GM20000 (cell line): Measurements from ENCODE around the gene POF1B.

Experiments
- DNase-seq: peaks from one replicate; pipeline ENCODE4 v3.0.0; 2012; ENCODE audit warnings: low spot score
- CTCF ChIP-seq: IDR thresholded peaks from 2 replicates; pipeline ENCODE4 v1.5.1; 2012; ENCODE audit warnings: mild to moderate bottlenecking, control low read depth; ENCODE audit errors: extremely low read depth, missing control alignments

The POF1B gene

GRCh38 chrX:85379174-85379907 lies at the start of gene POF1B:
Gene POF1B, minus strand, starts transcription at chrX:85379665. Its CDS starts 211 bp downstream, at chrX:85379454.
- no peak for DNase-seq
- no peak for TF ChIP-seq CTCF

- no peak for DNase-seq
- no peak for TF ChIP-seq CTCF
Observed at GRCh38 chrX:85429066-85429465, 49.6 kb upstream of the POF1B start.

- no peak for TF ChIP-seq CTCF
- DNase-seq: no peak
Observed at GRCh38 chrX:85419293-85419692, 39.8 kb upstream of the POF1B start.

GRCh38 chrX:85391878-85392238 lies 12.4 kb upstream of the POF1B start:
- no peak for DNase-seq
- TF ChIP-seq CTCF: no peak

GRCh38 chrX:85391185-85391877 lies 11.9 kb upstream of the POF1B start:
- no peak for TF ChIP-seq CTCF
- no peak for DNase-seq

- no peak for DNase-seq
- no peak for TF ChIP-seq CTCF
Observed at GRCh38 chrX:85381602-85382001, 2.1 kb upstream of the POF1B start.

- DNase-seq: no peak
- TF ChIP-seq CTCF: no peak
Observed at GRCh38 chrX:85378461-85378860, 1.0 kb downstream of the POF1B start.
